SU-DHL-6 (cell line): ENCODE results near the gene SLC9A9.
"Not testable (repeated sequence)": the region's sequence is repeated elsewhere in the genome, so short reads cannot be mapped to it uniquely, and the experiment has no call there.

ENCODE experiments used
- H2AFZ ChIP-seq: fragments of 200-600 bp; sonication (generic); 2 replicates; pipeline ENCODE4 v1.6.1; 2014; ENCODE audit warnings: low read depth, mild to moderate bottlenecking, moderate library complexity, mixed read lengths, antibody characterized with exemption, low read length; ENCODE audit not compliant: severe bottlenecking
- H3F3A ChIP-seq: fragments of 200-600 bp; shearing (Covaris generic); 2 replicates; pipeline ENCODE4 v1.6.0; 2016; ENCODE audit warnings: antibody characterized with exemption, mild to moderate bottlenecking; ENCODE audit not compliant: insufficient read depth
- H3K27ac ChIP-seq: fragments of 200-600 bp; sonication (generic); 2 replicates; pipeline ENCODE4 v1.5.1; 2016; ENCODE audit warnings: low read depth, mild to moderate bottlenecking, low read length, moderate library complexity, mixed read lengths
- H3K27me3 ChIP-seq: fragments of 200-600 bp; sonication (generic), shearing (Covaris generic); 2 replicates; pipeline ENCODE4 v1.6.0; 2014; ENCODE audit warnings: mild to moderate bottlenecking, low read length
- H3K36me3 ChIP-seq: fragments of 200-600 bp; sonication (generic); 2 replicates; pipeline ENCODE4 v1.6.1; 2014; ENCODE audit warnings: mild to moderate bottlenecking, low read length, mixed read lengths
- H3K4me2 ChIP-seq: fragments of 300-600, 200-600 bp; shearing (Covaris generic), sonication (generic); 2 replicates; pipeline ENCODE4 v1.6.0; 2014; ENCODE audit warnings: low read length, low read depth, mild to moderate bottlenecking; ENCODE audit not compliant: poor library complexity, severe bottlenecking
- H3K4me3 ChIP-seq: fragments of 200-600 bp; sonication (generic); 2 replicates; pipeline ENCODE4 v1.5.1; 2014; ENCODE audit warnings: antibody characterized with exemption, low read length, mild to moderate bottlenecking, mixed read lengths; ENCODE audit not compliant: insufficient read depth, poor library complexity, severe bottlenecking
- H3K79me2 ChIP-seq: fragments of 200-600 bp; sonication (generic); 2 replicates; pipeline ENCODE4 v1.6.1; 2014; ENCODE audit warnings: mild to moderate bottlenecking, low read length, moderate library complexity; ENCODE audit not compliant: insufficient read depth
- H3K9ac ChIP-seq: fragments of 200-600 bp; sonication (generic); 2 replicates; pipeline ENCODE4 v1.7.0; 2014; ENCODE audit warnings: mild to moderate bottlenecking, low read length
- H3K9me2 ChIP-seq: fragments of 200-600 bp; sonication (generic); replicated peaks from 2 replicates; pipeline ENCODE4 v1.6.1; 2014; ENCODE audit warnings: low read length; ENCODE audit not compliant: insufficient read depth
- H3K9me3 ChIP-seq: fragments of 200-600 bp; sonication (generic); 2 replicates; pipeline ENCODE4 v1.6.1; 2014; ENCODE audit warnings: low read length, mixed read lengths; ENCODE audit not compliant: insufficient read depth
- H4K20me1 ChIP-seq: fragments of 200-600 bp; sonication (generic); 2 replicates; pipeline ENCODE4 v1.6.1; 2014; ENCODE audit warnings: low read depth, mild to moderate bottlenecking, antibody characterized with exemption, low read length, moderate library complexity, mixed read lengths
- CTCF ChIP-seq: fragments of 200-600 bp; sonication (generic); IDR thresholded peaks from one replicate; pipeline ENCODE4 v1.5.1; 2017; ENCODE audit warnings: antibody characterized with exemption, mild to moderate bottlenecking, low read length, moderate library complexity; ENCODE audit not compliant: insufficient read depth, poor library complexity, severe bottlenecking
- EZH2phosphoT487 ChIP-seq: fragments of 200-600 bp; sonication (generic), shearing (Covaris generic); conservative IDR thresholded peaks from 2 replicates; pipeline ENCODE4 v1.6.1; 2018; ENCODE audit warnings: mild to moderate bottlenecking, antibody characterized with exemption, low read length, moderate library complexity, mixed read lengths

The SLC9A9 gene

GRCh38 chr3:143280984-143281383, 567.3 kb downstream of the SLC9A9 start:
- TF ChIP-seq EZH2phosphoT487 (no peak), CTCF (no peak)
- Histone ChIP-seq H4K20me1 (no peaks in the 10 kb centered on the region), H3K9me2 (no peaks in the 10 kb centered on the region), H2AFZ (no peak overlapping the region), H3K27ac (no peak overlapping the region), H3K79me2 (no peaks in the 10 kb centered on the region), H3K27me3 (no peaks in the 10 kb centered on the region), H3K4me2 (no peak overlapping the region), H3K9ac (no peak overlapping the region), H3K4me3 (no peak overlapping the region), H3K36me3 (no peaks in the 10 kb centered on the region), H3K9me3 (no peaks in the 10 kb centered on the region), H3F3A (no peaks in the 10 kb centered on the region)

- not testable (repeated sequence) for H3F3A ChIP-seq, H2AFZ ChIP-seq
Observed at GRCh38 chr3:143279567-143279966, 568.7 kb downstream of the SLC9A9 start.

GRCh38 chr3:143278721-143279120, 569.5 kb downstream of the SLC9A9 start:
- no peak overlapping the region for H3K4me3 ChIP-seq
- TF ChIP-seq CTCF (no peak), EZH2phosphoT487 (no peak)
- H3K27ac ChIP-seq: no peak overlapping the region
- H3K9ac ChIP-seq: no peak overlapping the region
- no peaks in the 10 kb centered on the region for H3K36me3 ChIP-seq
- H4K20me1 ChIP-seq: no peaks in the 10 kb centered on the region
- H2AFZ ChIP-seq: no peak overlapping the region
- no peak overlapping the region for H3K4me2 ChIP-seq
- no peaks in the 10 kb centered on the region for H3K9me3 ChIP-seq
- H3F3A ChIP-seq: no peaks in the 10 kb centered on the region
- H3K9me2 ChIP-seq: no peaks in the 10 kb centered on the region
- H3K79me2 ChIP-seq: no peaks in the 10 kb centered on the region
- H3K27me3 ChIP-seq: no peaks in the 10 kb centered on the region

More at GRCh38 chr3:143279567-143279966, 568.7 kb downstream of the SLC9A9 start:
- H3K9me2 ChIP-seq, H3K27ac ChIP-seq, H3K79me2 ChIP-seq, H3K27me3 ChIP-seq, H3K36me3 ChIP-seq, H3K9me3 ChIP-seq, H3K4me3 ChIP-seq, H3K4me2 ChIP-seq, H4K20me1 ChIP-seq, H3K9ac ChIP-seq: not testable (repeated sequence)

GRCh38 chr3:143277531-143277930, 570.7 kb downstream of the SLC9A9 start:
- no peak overlapping the region for H3K9ac ChIP-seq
- TF ChIP-seq CTCF (no peak), EZH2phosphoT487 (no peak)
- H4K20me1 ChIP-seq: no peaks in the 10 kb centered on the region
- no peak overlapping the region for H3K4me3 ChIP-seq
- no peak overlapping the region for H2AFZ ChIP-seq
- H3F3A ChIP-seq: no peaks in the 10 kb centered on the region
- H3K79me2 ChIP-seq: no peaks in the 10 kb centered on the region
- no peaks in the 10 kb centered on the region for H3K27me3 ChIP-seq
- no peaks in the 10 kb centered on the region for H3K36me3 ChIP-seq
- H3K9me2 ChIP-seq: no peaks in the 10 kb centered on the region
- no peak overlapping the region for H3K27ac ChIP-seq
- H3K4me2 ChIP-seq: no peak overlapping the region
- H3K9me3 ChIP-seq: no peaks in the 10 kb centered on the region
